OCI-LY3 (cell line): Measurements from ENCODE around the gene DTNA.

ENCODE experiments used
- H2AFZ ChIP-seq: fragments of 200-600, 300-600 bp; shearing (Covaris generic); 2 replicates; pipeline ENCODE4 v1.6.0; 2014; ENCODE audit warnings: antibody characterized with exemption, low read depth, low read length
- H3K27ac ChIP-seq: fragments of 200-600, 300-600 bp; sonication (generic); 2 replicates; pipeline ENCODE4 v1.5.1; 2014; ENCODE audit warnings: mild to moderate bottlenecking, low read length, moderate library complexity, mixed read lengths
- H3K27me3 ChIP-seq: fragments of 200-600, 300-600 bp; sonication (generic); 2 replicates; pipeline ENCODE4 v1.6.1; 2014; ENCODE audit warnings: low read depth, low read length, mixed read lengths
- H3K36me3 ChIP-seq: fragments of 200-600, 300-600 bp; sonication (generic); replicated peaks from 2 replicates; pipeline ENCODE3; 2014; ENCODE audit warnings: low read depth, low read length, mixed read lengths
- H3K4me1 ChIP-seq: fragments of 300-600, 200-600 bp; sonication (generic); 2 replicates; pipeline ENCODE4 v1.6.1; 2014; ENCODE audit warnings: low read length, mixed read lengths
- H3K4me2 ChIP-seq: fragments of 200-600, 300-600 bp; sonication (generic); 2 replicates; pipeline ENCODE4 v1.6.1; 2014; ENCODE audit warnings: low read length, mixed read lengths
- H3K4me3 ChIP-seq: fragments of 300-600, 200-600 bp; sonication (generic); 2 replicates; pipeline ENCODE4 v1.5.1; 2014; ENCODE audit warnings: antibody characterized with exemption, mild to moderate bottlenecking, low read length, moderate library complexity
- H3K79me2 ChIP-seq: fragments of 300-600, 200-600 bp; shearing (Covaris generic); 2 replicates; pipeline ENCODE4 v1.6.1; 2014; ENCODE audit warnings: mild to moderate bottlenecking, low read length, mixed read lengths
- H3K9ac ChIP-seq: fragments of 300-600, 200-600 bp; shearing (Covaris generic); 2 replicates; pipeline ENCODE4 v1.6.0; 2014; ENCODE audit warnings: mild to moderate bottlenecking, low read length, moderate library complexity
- H3K9me3 ChIP-seq: fragments of 200-600, 300-600 bp; shearing (Covaris generic); 2 replicates; pipeline ENCODE4 v1.6.1; 2014; ENCODE audit warnings: low read length, mixed read lengths; ENCODE audit not compliant: insufficient read depth
- H4K20me1 ChIP-seq: fragments of 200-600, 300-600 bp; sonication (generic); 2 replicates; pipeline ENCODE4 v1.6.1; 2016; ENCODE audit warnings: low read length, mixed read lengths; ENCODE audit not compliant: insufficient read depth
- CTCF ChIP-seq: fragments of 200-600, 300-600 bp; sonication (generic); IDR thresholded peaks from 2 replicates; pipeline ENCODE4 v1.5.1; 2014; ENCODE audit warnings: antibody characterized with exemption, low read length, low read depth
- EZH2phosphoT487 ChIP-seq: fragments of 200-600 bp; shearing (Covaris generic); IDR thresholded peaks from 2 replicates; pipeline ENCODE4 v1.6.1; 2018; ENCODE audit warnings: antibody characterized with exemption, mixed run types, low read depth

The DTNA gene

GRCh38 chr18:34926683-34927082, 216.6 kb downstream of the DTNA start:
- no peak overlapping the region for H3K4me3 ChIP-seq
- H3K27me3 ChIP-seq = no peaks in the 10 kb centered on the region
- TF ChIP-seq CTCF (no peak), EZH2phosphoT487 (no peak)
- H3K9me3 ChIP-seq = no peaks in the 10 kb centered on the region
- no peak overlapping the region for H2AFZ ChIP-seq
- no peaks in the 10 kb centered on the region for H3K36me3 ChIP-seq
- H3K4me1 ChIP-seq = no peaks in the 10 kb centered on the region
- H3K9ac ChIP-seq = no peak overlapping the region
- H3K4me2 ChIP-seq = no peak overlapping the region
- no peak overlapping the region for H3K27ac ChIP-seq
- no peaks in the 10 kb centered on the region for H3K79me2 ChIP-seq
- no peaks in the 10 kb centered on the region for H4K20me1 ChIP-seq

GRCh38 chr18:34928088-34928753, 218.1 kb downstream of the DTNA start:
- no peaks in the 10 kb centered on the region for H4K20me1 ChIP-seq
- no peaks in the 10 kb centered on the region for H3K9me3 ChIP-seq
- no peak overlapping the region for H3K27ac ChIP-seq
- H3K9ac ChIP-seq = no peak overlapping the region
- H2AFZ ChIP-seq = no peak overlapping the region
- H3K4me2 ChIP-seq = no peak overlapping the region
- H3K79me2 ChIP-seq = no peaks in the 10 kb centered on the region
- no peaks in the 10 kb centered on the region for H3K27me3 ChIP-seq
- no peaks in the 10 kb centered on the region for H3K4me1 ChIP-seq
- H3K36me3 ChIP-seq = no peaks in the 10 kb centered on the region
- H3K4me3 ChIP-seq = no peak overlapping the region
- TF ChIP-seq EZH2phosphoT487 = no peak
- no peak for TF ChIP-seq CTCF

GRCh38 chr18:34928754-34929335, 218.7 kb downstream of the DTNA start:
- Histone ChIP-seq H3K27me3 (no peaks in the 10 kb centered on the region), H3K9ac (no peak overlapping the region), H3K27ac (no peak overlapping the region), H3K4me1 (no peaks in the 10 kb centered on the region), H3K9me3 (no peaks in the 10 kb centered on the region), H4K20me1 (no peaks in the 10 kb centered on the region), H3K4me3 (no peak overlapping the region), H3K4me2 (no peak overlapping the region), H3K79me2 (no peaks in the 10 kb centered on the region), H3K36me3 (no peaks in the 10 kb centered on the region), H2AFZ (no peak overlapping the region)
- TF ChIP-seq EZH2phosphoT487 (no peak), CTCF (no peak)

GRCh38 chr18:34929336-34929780, 219.3 kb downstream of the DTNA start:
- Histone ChIP-seq H3K4me3 (no peak overlapping the region), H3K27me3 (no peaks in the 10 kb centered on the region), H3K27ac (no peak overlapping the region), H2AFZ (no peak overlapping the region), H3K36me3 (no peaks in the 10 kb centered on the region), H3K4me1 (no peaks in the 10 kb centered on the region), H3K9me3 (no peaks in the 10 kb centered on the region), H3K4me2 (no peak overlapping the region), H4K20me1 (no peaks in the 10 kb centered on the region), H3K79me2 (no peaks in the 10 kb centered on the region), H3K9ac (no peak overlapping the region)
- TF ChIP-seq EZH2phosphoT487 = no peak
- no peak for TF ChIP-seq CTCF
